H9 (cell line): Measurements from ENCODE around the gene KCNK13. TPM values are rescaled to one million over a fixed set of nuclear protein-coding genes. Genes with fewer than 3 reads are reported as not detected.

Experiments used
- DNase-seq: peaks from one replicate; pipeline ENCODE4 v3.0.0-alpha.2; 2017
- H2AFZ ChIP-seq: one replicate; pipeline ENCODE4 v1.6.1; 2013; ENCODE audit warnings: mild to moderate bottlenecking, low read length, control low read depth, moderate library complexity
- H2AK5ac ChIP-seq: 2 replicates; pipeline ENCODE4 v1.6.1; 2013; ENCODE audit warnings: low read length, control low read depth, mixed read lengths; ENCODE audit not compliant: insufficient read length
- H2BK120ac ChIP-seq: one replicate; pipeline ENCODE4 v1.6.1; 2013; ENCODE audit warnings: low read depth, mild to moderate bottlenecking, low read length, control low read depth, inconsistent platforms; ENCODE audit not compliant: poor library complexity, severe bottlenecking
- H2BK12ac ChIP-seq: 2 replicates; pipeline ENCODE4 v1.6.1; 2013; ENCODE audit warnings: low read length, control low read depth, mixed read lengths, low read depth; ENCODE audit not compliant: insufficient read length
- H2BK15ac ChIP-seq: 2 replicates; pipeline ENCODE4 v1.6.1; 2013; ENCODE audit warnings: low read depth, low read length, control low read depth
- H2BK20ac ChIP-seq: one replicate; pipeline ENCODE4 v1.6.1; 2013; ENCODE audit warnings: low read depth, mild to moderate bottlenecking, low read length, control low read depth, inconsistent platforms; ENCODE audit not compliant: poor library complexity, severe bottlenecking
- H2BK5ac ChIP-seq: 2 replicates; pipeline ENCODE4 v1.6.1; 2013; ENCODE audit warnings: low read length, control low read depth, mixed read lengths; ENCODE audit not compliant: insufficient read length
- H3K14ac ChIP-seq: 2 replicates; pipeline ENCODE4 v1.6.1; 2013; ENCODE audit warnings: low read length, control low read depth; ENCODE audit not compliant: insufficient read depth
- H3K18ac ChIP-seq: 2 replicates; pipeline ENCODE4 v1.6.1; 2013; ENCODE audit warnings: low read depth, mild to moderate bottlenecking, mixed read lengths, low read length, control low read depth; ENCODE audit not compliant: insufficient read length
- H3K23ac ChIP-seq: 2 replicates; pipeline ENCODE4 v1.6.1; 2013; ENCODE audit warnings: low read length, control low read depth, mixed read lengths, low read depth; ENCODE audit not compliant: insufficient read length
- H3K23me2 ChIP-seq: 2 replicates; pipeline ENCODE4 v1.6.1; 2013; ENCODE audit warnings: low read depth, mild to moderate bottlenecking, mixed read lengths, low read length, control low read depth; ENCODE audit not compliant: insufficient read length, poor library complexity, severe bottlenecking
- H3K27ac ChIP-seq: 2 replicates; pipeline ENCODE4 v1.5.1; 2013; ENCODE audit warnings: low read length, control low read depth, mixed read lengths, low read depth; ENCODE audit not compliant: insufficient read length
- H3K27me3 ChIP-seq: 2 replicates; pipeline ENCODE4 v1.6.1; 2013; ENCODE audit warnings: low read length, control low read depth, inconsistent platforms; ENCODE audit not compliant: insufficient read depth
- H3K4ac ChIP-seq: 2 replicates; pipeline ENCODE4 v1.6.1; 2013; ENCODE audit warnings: low read depth, mild to moderate bottlenecking, control low read depth, inconsistent platforms, low read length, moderate library complexity
- H3K4me1 ChIP-seq: 2 replicates; pipeline ENCODE4 v1.6.1; 2013; ENCODE audit warnings: low read length, control low read depth, inconsistent platforms; ENCODE audit not compliant: insufficient read depth
- H3K4me2 ChIP-seq: 2 replicates; pipeline ENCODE4 v1.6.1; 2013; ENCODE audit warnings: low read length, control low read depth, mixed read lengths; ENCODE audit not compliant: insufficient read length, insufficient read depth
- H3K56ac ChIP-seq: 2 replicates; pipeline ENCODE4 v1.6.1; 2013; ENCODE audit warnings: low read depth, mild to moderate bottlenecking, mixed read lengths, low read length, control low read depth; ENCODE audit not compliant: insufficient read length
- H3K79me1 ChIP-seq: 2 replicates; pipeline ENCODE4 v1.6.1; 2013; ENCODE audit warnings: low read depth, mild to moderate bottlenecking, moderate library complexity, low read length, control low read depth, inconsistent platforms; ENCODE audit not compliant: insufficient read depth, poor library complexity, severe bottlenecking
- H3K79me2 ChIP-seq: 2 replicates; pipeline ENCODE4 v1.6.1; 2013; ENCODE audit warnings: low read length, control low read depth, inconsistent platforms; ENCODE audit not compliant: insufficient read depth
- H3K9ac ChIP-seq: 2 replicates; pipeline ENCODE4 v1.6.1; 2013; ENCODE audit warnings: low read length, control low read depth, mixed read lengths; ENCODE audit not compliant: insufficient read length; ENCODE audit errors: extremely low read depth
- H3K9me3 ChIP-seq: one replicate; pipeline ENCODE4 v1.6.1; 2013; ENCODE audit warnings: low read depth, low read length, inconsistent platforms; ENCODE audit not compliant: control insufficient read depth
- H3T11ph ChIP-seq: one replicate; pipeline ENCODE4 v1.6.1; 2013; ENCODE audit warnings: mild to moderate bottlenecking, low read length, control low read depth, inconsistent platforms
- H4K20me1 ChIP-seq: one replicate; pipeline ENCODE4 v1.6.1; 2013; ENCODE audit not compliant: control insufficient read depth, insufficient read length, insufficient read depth
- H4K5ac ChIP-seq: 2 replicates; pipeline ENCODE4 v1.6.1; 2013; ENCODE audit warnings: low read depth, mild to moderate bottlenecking, mixed read lengths, low read length, control low read depth; ENCODE audit not compliant: insufficient read length
- H4K8ac ChIP-seq: replicated peaks from 2 replicates; pipeline ENCODE4 v1.6.1; 2013; ENCODE audit warnings: low read length, control low read depth, mixed read lengths, low read depth; ENCODE audit not compliant: insufficient read length
- H4K91ac ChIP-seq: 2 replicates; pipeline ENCODE4 v1.6.1; 2013; ENCODE audit warnings: low read depth, mild to moderate bottlenecking, moderate library complexity, mixed read lengths, low read length, control low read depth; ENCODE audit not compliant: insufficient read length
- H3K27ac Mint-ChIP-seq, 3 experiments: 2 replicates in 2 of 3; 3 replicates in 1 of 3; pipeline ENCODE4 v1.8.0; 2020 to 2021; ENCODE audit warnings: mixed read lengths in 3 of 3, mild to moderate bottlenecking in 1 of 3, moderate library complexity in 1 of 3
- H3K27me3 Mint-ChIP-seq: 2 replicates; pipeline ENCODE4 v1.8.0; 2021; ENCODE audit warnings: low read depth, mild to moderate bottlenecking, moderate library complexity, mixed read lengths
- H3K36me3 Mint-ChIP-seq, 3 experiments: 2 replicates in 2 of 3; 3 replicates in 1 of 3; pipeline ENCODE4 v1.8.0; 2020 to 2021; ENCODE audit warnings: low read depth in 3 of 3, mixed read lengths in 3 of 3; ENCODE audit not compliant: insufficient read depth in 1 of 3
- H3K4me1 Mint-ChIP-seq, 2 experiments: 2 replicates each; pipeline ENCODE4 v1.8.0; 2020; ENCODE audit warnings: mixed read lengths in 2 of 2
- H3K4me3 Mint-ChIP-seq, 2 experiments: 2 replicates in 1 of 2; 3 replicates in 1 of 2; pipeline ENCODE4 v1.8.0; 2020 to 2021; ENCODE audit warnings: mild to moderate bottlenecking in 2 of 2, mixed read lengths in 2 of 2, moderate library complexity in 1 of 2
- H3K9me3 Mint-ChIP-seq, 2 experiments: 2 replicates in 1 of 2; 3 replicates in 1 of 2; pipeline ENCODE4 v1.8.0; 2020; ENCODE audit warnings: mild to moderate bottlenecking in 2 of 2, mixed read lengths in 2 of 2, moderate library complexity in 1 of 2
- WGBS: extraction: QIAGEN DNeasy Blood & Tissue Kit; methylation state at CpG from one replicate; pipeline ENCODE4 v1.1.7; 2013; ENCODE audit warnings: missing lambda C conversion rate, low lambda C conversion rate, mixed read lengths; ENCODE audit not compliant: insufficient read length; ENCODE audit errors: extremely low coverage; 5-methylcytosine and 5-hydroxymethylcytosine counted together
- total RNA-seq: library from RNA; stranded (reverse); gene quantifications from 2 replicates; pipeline ENCODE4 v1.2.1, GENCODE V29; 2021
- TF ChIP-seq, protein P1 (sequence below): fragments of 200-600 bp; sonication (generic); conservative IDR thresholded peaks from 3 replicates; pipeline ENCODE4 v1.8.0; 2021; ENCODE audit warnings: antibody characterized with exemption, mild to moderate bottlenecking

KCNK13 gene
- total RNA-seq, 1 experiment from 2014 or later, result 0.39 TPM

DNA sequence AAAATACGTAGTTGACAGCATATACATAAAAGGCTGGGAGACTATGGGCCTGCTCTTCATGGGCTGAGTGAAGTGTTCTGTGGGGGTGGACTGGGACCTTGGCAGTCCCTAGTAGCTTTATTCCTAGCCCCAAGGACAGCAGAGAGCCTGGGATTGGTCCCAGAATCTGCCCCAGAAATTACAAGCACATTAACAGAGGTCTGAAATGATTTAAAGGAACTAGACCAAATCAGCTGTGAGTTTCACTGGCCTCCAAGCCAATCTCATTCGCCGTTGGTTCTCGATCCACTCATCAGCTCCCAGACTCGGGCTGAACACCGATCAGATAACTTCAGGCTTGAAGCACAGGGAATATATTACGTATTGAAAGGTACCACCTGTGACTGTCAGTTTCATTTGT is 117.6 kb downstream of the KCNK13 start:
- Mint-ChIP-seq H3K9me3 (peaks cover 0 to 3% of the 10 kb centered on the region in 2 experiments; a peak in 1 of 5 replicates), H3K36me3 (no peaks in the 10 kb centered on the region), H3K27me3 (peaks cover 20% of the 10 kb centered on the region), H3K27ac (no peak overlapping the region), H3K4me1 (peaks cover 2 to 3% of the 10 kb centered on the region in 2 experiments; a peak in 1 of 4 replicates), H3K4me3 (no peak overlapping the region)
- H2BK5ac ChIP-seq, result no peak overlapping the region
- H2AFZ ChIP-seq, result no peak overlapping the region
- TF ChIP-seq, protein P1, sequence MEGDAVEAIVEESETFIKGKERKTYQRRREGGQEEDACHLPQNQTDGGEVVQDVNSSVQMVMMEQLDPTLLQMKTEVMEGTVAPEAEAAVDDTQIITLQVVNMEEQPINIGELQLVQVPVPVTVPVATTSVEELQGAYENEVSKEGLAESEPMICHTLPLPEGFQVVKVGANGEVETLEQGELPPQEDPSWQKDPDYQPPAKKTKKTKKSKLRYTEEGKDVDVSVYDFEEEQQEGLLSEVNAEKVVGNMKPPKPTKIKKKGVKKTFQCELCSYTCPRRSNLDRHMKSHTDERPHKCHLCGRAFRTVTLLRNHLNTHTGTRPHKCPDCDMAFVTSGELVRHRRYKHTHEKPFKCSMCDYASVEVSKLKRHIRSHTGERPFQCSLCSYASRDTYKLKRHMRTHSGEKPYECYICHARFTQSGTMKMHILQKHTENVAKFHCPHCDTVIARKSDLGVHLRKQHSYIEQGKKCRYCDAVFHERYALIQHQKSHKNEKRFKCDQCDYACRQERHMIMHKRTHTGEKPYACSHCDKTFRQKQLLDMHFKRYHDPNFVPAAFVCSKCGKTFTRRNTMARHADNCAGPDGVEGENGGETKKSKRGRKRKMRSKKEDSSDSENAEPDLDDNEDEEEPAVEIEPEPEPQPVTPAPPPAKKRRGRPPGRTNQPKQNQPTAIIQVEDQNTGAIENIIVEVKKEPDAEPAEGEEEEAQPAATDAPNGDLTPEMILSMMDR, result no peak
- no peak overlapping the region for H4K8ac ChIP-seq
- no CpG with 5 or more reads among the region's 7 CpGs for WGBS
- H2BK20ac ChIP-seq, result no peak overlapping the region
- H3K4ac ChIP-seq, result no peak overlapping the region
- no peaks in the 10 kb centered on the region for H3K9me3 ChIP-seq
- no peak overlapping the region for H3K9ac ChIP-seq
- H3K27me3 ChIP-seq, result no peaks in the 10 kb centered on the region
- H3K23ac ChIP-seq, result no peak overlapping the region
- no peak overlapping the region for H3T11ph ChIP-seq
- H2BK12ac ChIP-seq, result no peak overlapping the region
- no peak overlapping the region for H2BK120ac ChIP-seq
- DNase-seq, result no peak
- no peak overlapping the region for H4K91ac ChIP-seq
- no peak overlapping the region for H4K5ac ChIP-seq
- H3K79me1 ChIP-seq, result no peaks in the 10 kb centered on the region
- no peak overlapping the region for H3K14ac ChIP-seq
- no peak overlapping the region for H3K56ac ChIP-seq
- no peak overlapping the region for H3K18ac ChIP-seq
- H2BK15ac ChIP-seq, result no peak overlapping the region
- H4K20me1 ChIP-seq, result no peaks in the 10 kb centered on the region
- no peak overlapping the region for H3K27ac ChIP-seq
- no peak overlapping the region for H3K4me2 ChIP-seq
- H2AK5ac ChIP-seq, result no peak overlapping the region
- no peaks in the 10 kb centered on the region for H3K23me2 ChIP-seq
- H3K79me2 ChIP-seq, result no peaks in the 10 kb centered on the region
- no peaks in the 10 kb centered on the region for H3K4me1 ChIP-seq
